K562 (cell line): Measurements from ENCODE around the gene DDX50. TPM values are rescaled to one million over a fixed set of nuclear protein-coding genes. Genes with fewer than 3 reads are reported as not detected.

Source experiments
- ATF1 ChIP-seq, 2 experiments: fragments of 450-650 bp in 1 of 2; IDR thresholded peaks; 2 replicates each; pipeline ENCODE4 v1.6.1; 2016; ENCODE audit warnings: missing compliant biosample characterization in 1 of 2, missing genetic modification characterization in 1 of 2
- BRF1 ChIP-seq: IDR thresholded peaks from 3 replicates; pipeline ENCODE4 v1.6.1; 2011; ENCODE audit warnings: borderline replicate concordance, mild to moderate bottlenecking; ENCODE audit not compliant: insufficient read length; ENCODE audit errors: extremely low read depth
- CC2D1A ChIP-seq: fragments of 450-650 bp; IDR thresholded peaks from 2 replicates; pipeline ENCODE4 v1.6.1; 2017; ENCODE audit warnings: mild to moderate bottlenecking
- FUS ChIP-seq: fragments of 200-400 bp; formaldehyde crosslinking; optimal IDR thresholded peaks from 2 replicates; pipeline ENCODE3; 2017; ENCODE audit warnings: low read depth, low read length
- GABPA ChIP-seq: fragments of 200-800 bp; sonication (Bioruptor generic); conservative IDR thresholded peaks from 2 replicates; pipeline ENCODE4 v1.6.1; 2016; ENCODE audit warnings: low read depth, missing genetic modification characterization, missing compliant biosample characterization
- GABPB1 ChIP-seq: sonication (generic); formaldehyde crosslinking; IDR thresholded peaks from 2 replicates; pipeline ENCODE4 v1.8.0; 2022; ENCODE audit warnings: mild to moderate bottlenecking, missing genetic modification reagents
- GTF2B ChIP-seq: IDR thresholded peaks from 2 replicates; pipeline ENCODE4 v1.6.1; 2011; ENCODE audit not compliant: insufficient read length; ENCODE audit errors: extremely low read depth
- HMG20B ChIP-seq: fragments of 250-450 bp; sonication (Bioruptor Pico); IDR thresholded peaks from 2 replicates; pipeline ENCODE4 v1.5.0; 2021; ENCODE audit warnings: mild to moderate bottlenecking
- KLF16 ChIP-seq: IDR thresholded peaks from 2 replicates; pipeline ENCODE4 v1.6.1; 2016; ENCODE audit warnings: antibody characterized with exemption
- MCM5 ChIP-seq: fragments of 450-650 bp; IDR thresholded peaks from 2 replicates; pipeline ENCODE4 v1.6.1; 2016; ENCODE audit warnings: low read depth
- MEIS2 ChIP-seq: fragments of 450-650 bp; IDR thresholded peaks from 2 replicates; pipeline ENCODE4 v1.6.1; 2014; ENCODE audit warnings: mild to moderate bottlenecking; ENCODE audit not compliant: partially characterized antibody
- MTF1 ChIP-seq: fragments of 250-450 bp; sonication (Bioruptor Pico); IDR thresholded peaks from 2 replicates; pipeline ENCODE4 v1.9.0; 2021; ENCODE audit warnings: moderate library complexity, mild to moderate bottlenecking, inconsistent platforms, borderline replicate concordance
- POLR3G ChIP-seq: IDR thresholded peaks from 2 replicates; pipeline ENCODE4 v1.6.1; 2011; ENCODE audit not compliant: insufficient read length, insufficient replicate concordance; ENCODE audit errors: extremely low read depth
- TGIF2 ChIP-seq: sonication (generic); formaldehyde crosslinking; IDR thresholded peaks from 2 replicates; pipeline ENCODE4 v1.8.1; 2022; ENCODE audit warnings: mild to moderate bottlenecking, missing genetic modification reagents, moderate library complexity
- ZBTB2 ChIP-seq: fragments of 450-650 bp; IDR thresholded peaks from 2 replicates; pipeline ENCODE4 v1.6.1; 2016; ENCODE audit warnings: antibody characterized with exemption
- ZFP30 ChIP-seq: fragments of 250-450 bp; sonication (Bioruptor Pico); IDR thresholded peaks from 2 replicates; pipeline ENCODE4 v1.8.0; 2022; ENCODE audit warnings: moderate library complexity, mild to moderate bottlenecking, inconsistent platforms, borderline replicate concordance
- ZKSCAN1 ChIP-seq: fragments of 150-350 bp; IDR thresholded peaks from 2 replicates; pipeline ENCODE4 v1.6.1; 2016; ENCODE audit warnings: low read depth, low read length
- ZNF212 ChIP-seq: fragments of 450-650 bp; formaldehyde crosslinking; IDR thresholded peaks from 2 replicates; pipeline ENCODE4 v1.4.0; 2020; ENCODE audit warnings: mild to moderate bottlenecking
- ZNF395 ChIP-seq: fragments of 200-800 bp; sonication (Bioruptor generic); IDR thresholded peaks from 2 replicates; pipeline ENCODE4 v1.6.1; 2017; ENCODE audit warnings: missing genetic modification characterization, missing compliant biosample characterization
- ZNF511 ChIP-seq: sonication (generic); formaldehyde crosslinking; IDR thresholded peaks from 2 replicates; pipeline ENCODE4 v1.8.0; 2022; ENCODE audit warnings: mild to moderate bottlenecking, missing genetic modification reagents
- ZNF766 ChIP-seq: fragments of 200-800 bp; sonication (Bioruptor generic); conservative IDR thresholded peaks from 2 replicates; pipeline ENCODE4 v1.6.1; 2016; ENCODE audit warnings: missing genetic modification characterization, missing compliant biosample characterization
- polyA plus RNA-seq, 8 experiments: library from polyadenylated mRNA; depleted of rRNA in 4 of 8; stranded (reverse) in 5 of 8; unstranded in 3 of 8; fragments of >200 nt; fragmentation: Nextera tagmentation in 2 of 8; fragmentation: Illumina TruSeq in 1 of 8; extraction: Ambion mirVana in 2 of 8; extraction: Trizol in 1 of 8; gene quantifications; 2 replicates each; pipeline versions ENCODE4 v1.2.1 to v1.2.3, GENCODE V29; 2011 to 2014; ENCODE audit warnings: inconsistent platforms in 1 of 8, missing spikeins in 1 of 8
- total RNA-seq, 7 experiments: library from RNA; depleted of rRNA in 6 of 7; stranded (reverse); fragments of >200 nt in 6 of 7; fragmentation: Illumina TruSeq in 2 of 7; extraction: Trizol in 2 of 7; gene quantifications; 2 replicates each; pipeline versions ENCODE4 v1.2.1 to v1.2.3, GENCODE V29; 2011 to 2021; ENCODE audit warnings: low replicate concordance in 1 of 7
- TF ChIP-seq, protein P1 (sequence below), 2 experiments: fragments of 250-450 bp in 1 of 2; fragments of 450-650 bp in 1 of 2; sonication (Bioruptor Pico) in 1 of 2; IDR thresholded peaks; 2 replicates each; pipeline versions ENCODE4 v1.6.1 to v1.8.0; 2016 to 2021; ENCODE audit warnings: mild to moderate bottlenecking in 2 of 2, moderate library complexity in 2 of 2, missing compliant biosample characterization in 1 of 2, missing genetic modification characterization in 1 of 2

DDX50 gene
- total and polyA plus RNA-seq, 9 of the 15 experiments (the other 6 are each of a cell fraction or from before 2014, with no cell fraction given) = 36.7 to 86.8 (median 57.4) TPM

DNA sequence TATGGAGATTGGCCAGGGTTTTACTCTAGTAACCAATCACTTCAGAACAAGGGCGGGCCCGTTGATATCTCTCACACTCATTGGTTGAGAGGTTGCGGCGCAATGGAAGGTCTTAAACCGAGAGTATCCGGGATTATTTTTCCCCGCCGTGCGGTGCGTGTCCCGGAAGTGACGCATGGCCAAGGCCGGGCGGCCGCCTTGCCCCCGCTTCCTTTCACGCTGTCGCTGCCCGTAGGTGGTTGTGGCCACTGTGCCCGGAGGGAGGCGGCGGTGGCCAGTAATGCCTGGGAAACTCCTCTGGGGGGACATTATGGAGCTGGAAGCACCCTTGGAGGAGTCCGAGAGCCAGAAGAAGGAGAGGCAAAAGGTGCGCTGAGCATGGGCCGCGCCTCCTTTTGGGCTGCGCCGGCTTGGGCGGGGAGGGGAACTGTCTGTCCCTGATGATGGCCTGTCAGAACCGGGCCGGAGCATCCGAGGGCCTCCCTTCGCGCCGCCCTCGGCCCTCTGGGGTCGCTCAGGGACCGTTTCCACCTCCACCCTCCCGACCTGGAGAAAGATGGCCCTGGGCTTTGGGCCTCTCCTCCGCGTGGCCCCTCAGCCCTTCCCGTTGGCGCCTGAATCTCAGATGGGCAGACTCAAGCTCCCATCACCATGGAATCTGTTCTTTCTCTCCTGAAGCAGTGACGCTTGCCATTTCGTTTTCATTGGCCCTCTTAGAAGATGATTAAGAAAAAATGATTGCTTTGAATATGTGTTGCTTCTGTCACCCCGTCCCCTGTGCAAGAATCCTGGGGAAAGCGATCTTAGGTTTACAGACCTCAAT is at the start of gene DDX50 (continued):
- TF ChIP-seq MTF1 (CRISPR knock-in tag) = no peak
- no peak for TF ChIP-seq KLF16
- peak; percentile 39; the same call in 1 of the 2 replicates for TF ChIP-seq ZNF511
- TF ChIP-seq ZFP30 = no peak
- no peak for TF ChIP-seq ZNF766
- peak; percentile 27; the same call in 1 of the 2 replicates for TF ChIP-seq ATF1 (CRISPR knock-in tag; IDR thresholded peaks at IDR 0.05)
- TF ChIP-seq ATF1 (tag; IDR thresholded peaks at IDR 0.05) = peak; percentile 98
- TF ChIP-seq ZBTB2 = 0 out of 2 replicates have a peak, but pooled peaks have one; percentile 37
- TF ChIP-seq ZNF212 (CRISPR knock-in tag) = no peak
- TF ChIP-seq GABPA (tag) = peak; percentile 98
- no peak for TF ChIP-seq MCM5
- TF ChIP-seq, protein P1, sequence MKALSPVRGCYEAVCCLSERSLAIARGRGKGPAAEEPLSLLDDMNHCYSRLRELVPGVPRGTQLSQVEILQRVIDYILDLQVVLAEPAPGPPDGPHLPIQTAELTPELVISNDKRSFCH (CRISPR knock-in tag; IDR thresholded peaks at IDR 0.05) = no peak
- TF ChIP-seq, protein P1 (tag; IDR thresholded peaks at IDR 0.05) = no peak; the same call in 1 of the 2 replicates
- TF ChIP-seq GTF2B = no peak
- no peak for TF ChIP-seq BRF1
- TF ChIP-seq ZNF395 (CRISPR knock-in tag) = no peak; the same call in 1 of the 2 replicates
- no peak for TF ChIP-seq ZKSCAN1
- TF ChIP-seq HMG20B = no peak
- TF ChIP-seq FUS = no peak
- peak; percentile 97 for TF ChIP-seq GABPB1
- TF ChIP-seq MEIS2 = peak; percentile 74
- TF ChIP-seq POLR3G = no peak
- TF ChIP-seq TGIF2 (CRISPR knock-in tag) = no peak
- TF ChIP-seq CC2D1A = no peak
